HUES6 (cell line): Measurements from ENCODE around the gene BCR.

Source experiments
- H3K27ac ChIP-seq: 2 replicates; pipeline ENCODE4 v1.7.0; 2013; ENCODE audit warnings: low read depth, mild to moderate bottlenecking, low read length, inconsistent platforms
- H3K27me3 ChIP-seq: 2 replicates; pipeline ENCODE4 v1.6.1; 2013; ENCODE audit warnings: low read length; ENCODE audit not compliant: control insufficient read depth, insufficient read depth
- H3K36me3 ChIP-seq: 2 replicates; pipeline ENCODE4 v1.6.1; 2013; ENCODE audit warnings: low read length; ENCODE audit not compliant: control insufficient read depth, insufficient read depth
- H3K4me1 ChIP-seq: 2 replicates; pipeline ENCODE4 v1.6.1; 2013; ENCODE audit warnings: low read length; ENCODE audit not compliant: control insufficient read depth, insufficient read depth
- H3K4me3 ChIP-seq: 2 replicates; pipeline ENCODE4 v1.5.1; 2013; ENCODE audit warnings: low read depth, low read length
- H3K9ac ChIP-seq: one replicate; pipeline ENCODE4 v1.6.1; 2013; ENCODE audit warnings: mild to moderate bottlenecking, low read length
- H3K9me3 ChIP-seq: 2 replicates; pipeline ENCODE4 v1.6.1; 2013; ENCODE audit warnings: low read depth, low read length; ENCODE audit not compliant: control insufficient read depth, insufficient read depth

The BCR gene

DNA sequence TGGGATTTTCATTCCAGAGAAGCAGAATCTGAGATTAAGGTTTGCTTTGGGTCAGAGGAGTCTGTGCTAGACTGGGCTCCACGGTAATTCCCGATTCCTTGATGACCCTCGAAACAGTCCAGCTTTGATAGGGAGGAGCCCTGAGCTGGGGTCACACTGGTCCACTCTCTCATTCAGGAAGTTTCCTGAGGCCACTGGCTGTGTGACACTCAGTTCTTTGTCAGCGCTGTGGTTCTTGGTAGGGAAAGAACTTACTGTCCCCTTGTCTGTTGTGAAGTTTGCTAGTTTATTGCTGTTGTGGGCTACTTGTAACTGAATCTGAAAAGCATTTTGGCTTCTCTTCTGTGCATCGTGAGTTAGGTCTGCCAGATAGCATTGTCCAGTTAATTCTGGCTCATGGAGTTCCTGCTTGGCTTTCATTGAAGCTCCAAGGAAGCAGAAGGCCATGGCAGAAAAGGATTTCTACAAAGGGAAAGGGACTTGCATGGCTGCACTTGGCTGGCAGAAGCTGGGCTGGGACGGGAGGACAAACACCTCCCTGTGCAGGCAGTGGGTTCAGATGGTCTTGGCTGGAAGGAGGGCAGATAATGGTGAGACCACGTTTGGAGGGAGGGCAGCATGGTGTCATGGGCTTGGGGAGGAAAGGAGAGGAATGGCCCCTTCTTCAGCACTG, 23.3 kb downstream of the BCR start:
- Histone ChIP-seq H3K4me3 (no peak overlapping the region), H3K27ac (no peak overlapping the region), H3K4me1 (peaks cover 21% of the 10 kb centered on the region), H3K36me3 (peaks cover 16% of the 10 kb centered on the region), H3K9ac (no peak overlapping the region), H3K9me3 (no peaks in the 10 kb centered on the region), H3K27me3 (no peaks in the 10 kb centered on the region)

DNA sequence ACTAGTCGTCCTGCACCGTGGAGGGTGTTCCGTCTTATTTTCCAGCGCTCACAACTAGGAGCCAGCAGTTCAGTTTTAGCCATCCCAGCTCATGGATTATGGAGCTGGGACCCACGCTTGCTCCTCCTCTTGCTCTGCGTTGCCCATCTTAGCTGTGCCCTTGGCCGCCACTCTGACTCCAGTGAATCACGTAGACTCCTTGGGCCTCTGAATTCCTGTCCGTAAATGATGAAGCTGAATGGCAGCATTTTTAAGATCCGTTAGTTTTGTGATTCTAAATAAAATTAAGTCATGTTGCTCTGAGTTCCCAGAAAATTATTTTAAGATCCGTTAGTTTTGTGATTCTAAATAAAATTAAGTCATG, 23.8 kb downstream of the BCR start:
- Histone ChIP-seq H3K36me3 (peaks cover 16% of the 10 kb centered on the region), H3K9me3 (no peaks in the 10 kb centered on the region), H3K4me1 (peaks cover 16% of the 10 kb centered on the region), H3K27ac (no peak overlapping the region), H3K4me3 (no peak overlapping the region), H3K27me3 (no peaks in the 10 kb centered on the region), H3K9ac (no peak overlapping the region)

GRCh38 chr22:23204541-23205157, 24.3 kb downstream of the BCR start:
- Histone ChIP-seq H3K36me3 (peaks cover 16% of the 10 kb centered on the region), H3K4me1 (peaks cover 11% of the 10 kb centered on the region; the same call in 1 of the 2 replicates), H3K27ac (no peak overlapping the region), H3K27me3 (no peaks in the 10 kb centered on the region), H3K4me3 (no peak overlapping the region), H3K9me3 (no peaks in the 10 kb centered on the region), H3K9ac (no peak overlapping the region)

GRCh38 chr22:23205339-23206049, 25.2 kb downstream of the BCR start:
- Histone ChIP-seq H3K9me3 (no peaks in the 10 kb centered on the region), H3K27me3 (no peaks in the 10 kb centered on the region), H3K9ac (no peak overlapping the region), H3K27ac (no peak overlapping the region), H3K4me3 (no peak overlapping the region), H3K4me1 (peaks cover 8% of the 10 kb centered on the region; the same call in 1 of the 2 replicates), H3K36me3 (peaks cover 16% of the 10 kb centered on the region)

DNA sequence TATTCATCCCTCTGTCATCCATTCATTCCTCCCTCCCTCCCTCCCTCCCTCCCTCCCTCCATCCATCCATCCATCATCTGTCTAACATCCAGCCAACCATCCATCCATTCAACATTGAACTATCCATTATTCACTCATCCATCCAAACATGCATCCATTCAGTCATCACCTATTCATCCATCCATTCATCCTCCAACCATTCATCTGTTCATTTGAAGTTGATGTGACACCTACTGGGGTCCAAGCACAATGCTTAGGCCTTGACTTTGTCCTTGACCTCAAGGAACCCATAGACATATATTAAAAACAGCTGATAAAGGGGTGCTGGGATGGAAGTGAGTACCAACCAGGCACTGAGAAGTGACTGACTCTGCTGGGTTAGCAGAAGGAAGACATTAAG, 26.6 kb downstream of the BCR start:
- Histone ChIP-seq H3K4me3 (no peak overlapping the region), H3K27me3 (no peaks in the 10 kb centered on the region)

DNA sequence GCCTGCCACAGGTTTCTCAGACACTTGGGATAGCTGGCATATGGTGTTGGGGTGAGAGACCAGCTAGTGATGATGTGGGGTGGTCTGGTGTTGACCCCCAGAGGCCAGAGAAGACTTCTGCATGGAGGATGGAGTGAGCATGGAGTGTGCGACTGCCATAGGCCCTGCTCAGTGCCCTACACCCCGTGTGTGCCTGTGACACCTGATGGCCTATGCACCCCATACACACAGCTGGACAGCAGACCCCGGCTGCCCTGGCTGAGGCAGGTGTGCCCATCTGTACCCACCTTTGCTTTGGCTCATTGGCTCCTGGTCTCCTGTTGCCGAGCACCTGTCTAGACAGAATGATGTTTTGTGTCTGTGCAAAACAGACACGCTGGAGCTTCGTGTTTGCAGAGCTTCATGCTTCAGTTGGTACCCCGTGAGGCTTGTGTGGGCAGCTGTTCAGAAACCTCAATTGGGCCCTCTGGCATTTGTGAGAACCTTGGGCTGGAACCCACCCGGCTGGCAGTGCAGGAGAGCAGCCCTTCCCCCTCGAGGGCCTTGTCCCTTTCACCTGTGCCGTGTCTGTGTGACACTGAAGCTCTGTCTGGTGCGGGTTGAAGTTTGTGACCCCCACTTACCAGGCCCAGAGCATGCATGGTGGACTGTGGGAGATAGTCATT, 27.6 kb downstream of the BCR start:
- peaks cover 16% of the 10 kb centered on the region for H3K36me3 ChIP-seq
- H3K4me3 ChIP-seq: no peak overlapping the region
- no peak overlapping the region for H3K27ac ChIP-seq
- peaks cover 8% of the 10 kb centered on the region; the same call in 1 of the 2 replicates for H3K4me1 ChIP-seq
- H3K9ac ChIP-seq: no peak overlapping the region
- no peaks in the 10 kb centered on the region for H3K27me3 ChIP-seq
- no peaks in the 10 kb centered on the region for H3K9me3 ChIP-seq

More for the DNA sequence above, 26.6 kb downstream of the BCR start:
- peaks cover 16% of the 10 kb centered on the region for H3K36me3 ChIP-seq
- peaks cover 8% of the 10 kb centered on the region; the same call in 1 of the 2 replicates for H3K4me1 ChIP-seq
- H3K27ac ChIP-seq: no peak overlapping the region
- H3K9me3 ChIP-seq: no peaks in the 10 kb centered on the region
- H3K9ac ChIP-seq: no peak overlapping the region

DNA sequence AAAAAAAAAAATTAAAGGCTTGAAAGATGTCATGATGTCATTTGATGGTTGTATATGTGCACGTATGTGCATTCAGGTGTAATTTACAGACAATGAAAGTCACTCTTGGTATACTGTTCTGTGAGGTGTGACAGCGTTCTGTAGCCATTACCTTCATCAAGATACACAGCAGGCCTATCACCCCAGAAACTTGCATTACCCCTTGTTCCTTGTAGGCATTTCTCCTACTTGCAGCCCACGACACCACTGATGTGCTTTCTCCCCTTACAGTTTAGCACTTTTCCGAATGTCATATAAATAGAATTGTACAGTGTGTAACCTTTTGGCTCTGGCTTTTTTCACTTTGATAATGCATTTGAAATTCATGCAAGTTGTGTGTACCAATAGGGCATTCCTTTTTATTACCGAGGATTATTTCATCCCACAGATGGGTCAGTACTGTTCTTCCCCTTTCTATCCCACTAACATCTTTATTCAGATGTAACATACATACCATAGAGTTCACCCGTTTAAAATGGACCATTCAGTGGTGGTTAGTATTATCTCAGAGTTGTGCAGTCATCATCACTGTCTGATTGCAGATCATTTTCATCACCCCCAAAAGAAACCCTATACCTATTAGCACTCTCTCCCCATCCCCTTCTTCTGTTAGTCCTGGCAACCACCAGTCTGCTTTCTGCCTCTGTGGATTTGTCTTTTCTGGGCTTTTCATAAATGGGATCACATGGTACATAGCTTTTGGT, 30.3 kb downstream of the BCR start:
- H3K27ac ChIP-seq: no peak overlapping the region
- no peak overlapping the region for H3K4me3 ChIP-seq
- no peaks in the 10 kb centered on the region for H3K4me1 ChIP-seq
- H3K27me3 ChIP-seq: no peaks in the 10 kb centered on the region
- no peak overlapping the region for H3K9ac ChIP-seq
- no peaks in the 10 kb centered on the region for H3K9me3 ChIP-seq
- H3K36me3 ChIP-seq: peaks cover 5% of the 10 kb centered on the region; the same call in 1 of the 2 replicates

GRCh38 chr22:23211622-23212021, 31.3 kb downstream of the BCR start:
- Histone ChIP-seq H3K27ac (no peak overlapping the region), H3K9ac (no peak overlapping the region), H3K27me3 (no peaks in the 10 kb centered on the region), H3K9me3 (no peaks in the 10 kb centered on the region), H3K4me1 (no peaks in the 10 kb centered on the region), H3K36me3 (peaks cover under 1% of the 10 kb centered on the region; the same call in 1 of the 2 replicates), H3K4me3 (no peak overlapping the region)

DNA sequence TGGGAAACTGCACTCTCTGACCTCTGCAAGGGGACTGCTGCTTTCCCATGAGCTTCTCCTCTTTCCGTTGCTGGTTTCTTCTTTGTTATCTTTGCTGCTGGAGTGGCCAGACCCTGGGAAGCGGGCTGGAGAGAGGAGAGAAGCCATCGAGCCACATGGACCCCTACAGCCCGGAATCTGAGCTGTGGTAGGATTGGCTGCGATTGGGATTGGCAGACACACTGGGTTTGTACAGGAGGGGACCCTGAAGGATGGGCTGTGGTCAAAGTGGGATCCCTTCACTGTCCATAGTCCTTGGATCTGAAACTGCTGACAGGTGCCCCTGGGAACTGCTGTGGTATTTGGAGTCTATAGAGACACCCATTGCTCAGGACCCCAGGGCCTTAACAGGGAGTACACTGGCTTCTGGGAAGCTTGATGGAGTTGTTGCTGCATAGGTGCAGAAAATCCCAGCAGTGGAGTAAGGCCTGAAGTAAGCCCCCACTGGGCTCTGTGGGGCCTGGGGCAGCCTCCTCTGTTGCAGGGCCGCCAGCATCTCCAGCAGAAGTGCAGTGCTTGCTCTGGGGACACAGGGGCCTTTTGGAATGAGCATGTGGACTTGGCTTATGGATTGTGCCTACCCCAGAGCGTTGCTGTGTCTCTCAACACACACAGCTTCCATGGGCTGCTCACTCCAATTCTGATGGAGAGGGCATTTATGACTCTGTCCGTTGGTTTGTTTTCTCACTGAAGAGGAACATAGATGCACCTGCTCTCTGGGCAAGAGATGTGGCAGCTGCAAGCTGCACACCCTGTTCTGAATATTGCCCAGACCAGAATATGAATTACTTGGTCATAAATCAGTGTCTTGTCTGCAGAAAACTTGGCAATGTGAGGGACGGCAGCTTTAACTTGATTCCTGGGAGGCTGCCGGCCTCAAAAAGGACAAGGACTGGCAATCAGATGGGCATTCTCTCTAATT, 32.0 kb downstream of the BCR start:
- H3K4me1 ChIP-seq: 0 out of 2 replicates have a peak, but pooled peaks cover 4% of the 10 kb centered on the region
- H3K27me3 ChIP-seq: no peaks in the 10 kb centered on the region
- no peak overlapping the region for H3K9ac ChIP-seq
- H3K27ac ChIP-seq: no peak overlapping the region
- no peaks in the 10 kb centered on the region for H3K9me3 ChIP-seq
- no peaks in the 10 kb centered on the region for H3K36me3 ChIP-seq
- H3K4me3 ChIP-seq: no peak overlapping the region
